Sigmoid colon (tissue), 7 donors: ENCODE data around the gene PLXNA4. TPM values are rescaled to one million over a fixed set of nuclear protein-coding genes. Genes with fewer than 3 reads are reported as not detected.
A peak's percentile ranks its signal among the peaks of the same experiment; 100 is the strongest.

Experiments
- DNase-seq: peaks from one replicate; pipeline ENCODE4 v3.0.0-alpha.2; 2019
- H3K27ac ChIP-seq, 4 donors: fragments of 200-600 bp; sonication (generic); one replicate each; pipeline ENCODE4 v1.5.1; 2016 to 2019; ENCODE audit warnings: mild to moderate bottlenecking in 1 of 4
- H3K27me3 ChIP-seq, 3 donors: fragments of 200-600 bp; sonication (generic); one replicate each; pipeline ENCODE4 v1.5.1; 2019; ENCODE audit warnings: mild to moderate bottlenecking in 1 of 3
- H3K36me3 ChIP-seq, 4 donors: fragments of 200-600 bp; sonication (generic); one replicate each; pipeline ENCODE4 v1.5.1; 2016 to 2019
- H3K4me1 ChIP-seq, 4 donors: fragments of 200-600 bp; sonication (generic); one replicate each; pipeline ENCODE4 v1.5.1; 2017 to 2019
- H3K4me3 ChIP-seq, 4 donors: fragments of 200-600 bp; sonication (generic); one replicate each; pipeline ENCODE4 v1.5.1; 2017 to 2019; ENCODE audit warnings: mild to moderate bottlenecking in 2 of 4, moderate library complexity in 1 of 4
- H3K9me3 ChIP-seq, 4 donors: fragments of 200-600 bp in 3 of 4; sonication (generic) in 3 of 4; one replicate each; pipeline versions ENCODE4 v1.5.1 to v1.6.1; 2013 to 2019
- EP300 ChIP-seq, 4 donors: sonication (generic); formaldehyde crosslinking; IDR thresholded peaks; one replicate each; pipeline ENCODE4 v1.6.1; 2017; ENCODE audit warnings: antibody characterized with exemption in 4 of 4
- POLR2A ChIP-seq, 2 donors: fragments of 450-650 bp; IDR thresholded peaks; one replicate each; pipeline ENCODE4 v1.6.1; 2016; ENCODE audit warnings: antibody characterized with exemption in 2 of 2, mild to moderate bottlenecking in 2 of 2, moderate library complexity in 2 of 2
- POLR2AphosphoS5 ChIP-seq, 4 donors: sonication (generic); formaldehyde crosslinking; IDR thresholded peaks; one replicate each; pipeline ENCODE4 v1.6.1; 2017; ENCODE audit warnings: antibody characterized with exemption in 4 of 4
- WGBS, 2 donors: extraction: QIAGEN DNeasy Blood & Tissue Kit; methylation state at CpG; one replicate each; pipeline ENCODE4 v1.1.7; 2013; 5-methylcytosine and 5-hydroxymethylcytosine counted together
- intact Hi-C: fragments of 100-400 bp; cut with DNase I; formaldehyde crosslinking; loops from one replicate; pipeline ENCODE4 v1.15.1; 2023
- polyA plus RNA-seq, 3 donors: library from polyadenylated mRNA; stranded (reverse); fragments of 200-250 nt; gene quantifications; one replicate each; pipeline ENCODE4 v1.2.3, GENCODE V29; 2013
- total RNA-seq, 4 donors: library from RNA; depleted of rRNA; stranded (reverse); fragments of >200 nt; gene quantifications; one replicate each; pipeline ENCODE4 v1.1.0, GENCODE V29; 2016
- TF ChIP-seq, protein P1 (sequence below), 4 experiments: fragments of 450-650 bp in 3 of 4; fragments of 200-600 bp in 1 of 4; IDR thresholded peaks; one replicate each; pipeline ENCODE4 v1.5.1; 2016 to 2019; ENCODE audit warnings: antibody characterized with exemption in 4 of 4, mild to moderate bottlenecking in 3 of 4, moderate library complexity in 2 of 4
- donor health status: healthy with polysubstance abuse.
- donor health status: Bipolar disorder and iron deficiency.
- donor health status: healthy.

The PLXNA4 gene
- total and polyA plus RNA-seq, 7 donors, result under 0.01 to 10.5 (median 3.7) TPM; not detected in 1

GRCh38 chr7:132424821-132425724 lies 151.2 kb downstream of the PLXNA4 start:
- Histone ChIP-seq H3K27me3 (no peaks in the 10 kb centered on the region), H3K27ac (no peak overlapping the region), H3K4me3 (no peak overlapping the region), H3K36me3 (no peaks in the 10 kb centered on the region), H3K4me1 (peaks cover 0 to 8% (median 3%) of the 10 kb centered on the region in 4 donors), H3K9me3 (no peaks in the 10 kb centered on the region)
- DNase-seq, result no peak
- WGBS, 2 donors, result 71 to 79% methylated on average over 15 of the region's 15 CpGs
- intact Hi-C loops, result no loop called here
- no peak for TF ChIP-seq EP300 (IDR thresholded peaks at IDR 0.05)
- TF ChIP-seq, protein P1, sequence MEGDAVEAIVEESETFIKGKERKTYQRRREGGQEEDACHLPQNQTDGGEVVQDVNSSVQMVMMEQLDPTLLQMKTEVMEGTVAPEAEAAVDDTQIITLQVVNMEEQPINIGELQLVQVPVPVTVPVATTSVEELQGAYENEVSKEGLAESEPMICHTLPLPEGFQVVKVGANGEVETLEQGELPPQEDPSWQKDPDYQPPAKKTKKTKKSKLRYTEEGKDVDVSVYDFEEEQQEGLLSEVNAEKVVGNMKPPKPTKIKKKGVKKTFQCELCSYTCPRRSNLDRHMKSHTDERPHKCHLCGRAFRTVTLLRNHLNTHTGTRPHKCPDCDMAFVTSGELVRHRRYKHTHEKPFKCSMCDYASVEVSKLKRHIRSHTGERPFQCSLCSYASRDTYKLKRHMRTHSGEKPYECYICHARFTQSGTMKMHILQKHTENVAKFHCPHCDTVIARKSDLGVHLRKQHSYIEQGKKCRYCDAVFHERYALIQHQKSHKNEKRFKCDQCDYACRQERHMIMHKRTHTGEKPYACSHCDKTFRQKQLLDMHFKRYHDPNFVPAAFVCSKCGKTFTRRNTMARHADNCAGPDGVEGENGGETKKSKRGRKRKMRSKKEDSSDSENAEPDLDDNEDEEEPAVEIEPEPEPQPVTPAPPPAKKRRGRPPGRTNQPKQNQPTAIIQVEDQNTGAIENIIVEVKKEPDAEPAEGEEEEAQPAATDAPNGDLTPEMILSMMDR (IDR thresholded peaks at IDR 0.05), result no peak

DNA sequence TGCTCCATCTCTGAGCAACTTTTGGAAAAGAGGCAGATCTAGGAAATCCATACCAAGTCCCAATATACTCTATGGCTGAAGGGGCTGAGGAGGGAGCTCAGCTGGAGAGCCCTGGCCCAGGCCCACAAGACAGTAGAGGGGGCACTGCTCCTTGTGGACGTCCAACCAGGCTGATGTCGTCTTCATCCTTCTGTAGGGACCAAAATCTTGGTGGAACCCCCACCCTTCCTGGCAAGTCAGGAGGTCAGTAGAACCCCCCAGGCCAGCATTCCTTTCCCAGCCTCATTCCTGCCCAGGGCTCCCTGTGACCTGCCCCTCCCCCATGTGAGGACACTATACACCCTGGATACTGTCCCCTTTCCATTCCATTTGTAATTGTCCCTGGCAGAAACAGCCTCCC lies 152.0 kb downstream of the PLXNA4 start:
- 90 to 93% methylated on average over 2 of the region's 2 CpGs for WGBS, 2 donors
- peaks cover 0 to 8% (median 3%) of the 10 kb centered on the region in 4 donors for H3K4me1 ChIP-seq

DNA sequence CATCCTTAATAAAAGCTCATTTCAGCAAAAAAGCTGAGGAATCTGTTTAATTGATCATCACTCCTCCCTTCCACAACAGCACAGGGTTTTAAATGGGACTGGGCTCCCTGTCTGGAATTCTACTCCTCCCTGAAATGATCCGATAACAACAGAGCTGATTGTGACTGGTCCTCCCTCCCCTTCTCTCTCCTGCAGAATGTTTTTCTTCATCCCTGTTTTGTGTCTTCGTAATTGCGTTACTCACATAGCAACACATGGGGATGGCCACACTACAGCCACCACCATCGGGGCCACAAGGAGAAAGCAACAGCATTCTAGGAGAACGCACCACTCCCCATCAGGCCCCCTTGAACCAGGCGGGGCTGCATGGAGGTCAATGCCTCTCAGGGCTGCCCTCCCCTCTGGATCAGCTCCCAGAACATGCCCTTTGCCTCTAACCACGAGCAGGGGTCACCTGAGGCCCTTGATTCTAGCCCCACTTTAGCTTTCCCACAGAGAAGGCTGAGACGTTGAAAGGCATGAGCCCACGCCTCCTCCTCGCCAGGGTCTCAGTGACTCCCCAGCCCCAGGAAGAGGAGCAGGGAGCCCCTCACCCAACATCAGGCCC lies 152.6 kb downstream of the PLXNA4 start:
- 77 to 87% methylated on average over 10 of the region's 10 CpGs for WGBS, 2 donors
- intact Hi-C loops, result no loop called here
- no peaks in the 10 kb centered on the region for H3K9me3 ChIP-seq

More for the DNA sequence above, 152.0 kb downstream of the PLXNA4 start:
- intact Hi-C loops, result no loop called here
- TF ChIP-seq POLR2AphosphoS5 (IDR thresholded peaks at IDR 0.05), result no peak
- TF ChIP-seq POLR2A (IDR thresholded peaks at IDR 0.05), result no peak
- TF ChIP-seq EP300 (IDR thresholded peaks at IDR 0.05), result no peak
- TF ChIP-seq, protein P1 (IDR thresholded peaks at IDR 0.05), result no peak
- Histone ChIP-seq H3K4me3 (no peak overlapping the region), H3K27me3 (no peaks in the 10 kb centered on the region), H3K27ac (peak overlapping the region in 2 of 4 donors; percentile 23 to 25), H3K36me3 (no peaks in the 10 kb centered on the region), H3K9me3 (no peaks in the 10 kb centered on the region)
- DNase-seq, result no peak

GRCh38 chr7:132422502-132423111 lies 153.7 kb downstream of the PLXNA4 start:
- Histone ChIP-seq H3K4me3 (no peak overlapping the region), H3K36me3 (no peaks in the 10 kb centered on the region), H3K27me3 (no peaks in the 10 kb centered on the region), H3K27ac (peak overlapping the region in 3 of 4 donors; percentile 5 to 37 (median 26)), H3K4me1 (peaks cover 0 to 12% (median 3%) of the 10 kb centered on the region in 4 donors), H3K9me3 (no peaks in the 10 kb centered on the region)
- intact Hi-C loops, result no loop called here
- 79 to 83% methylated on average over 12 of the region's 12 CpGs for WGBS, 2 donors
- TF ChIP-seq EP300 (IDR thresholded peaks at IDR 0.05) (no peak), POLR2A (IDR thresholded peaks at IDR 0.05) (no peak), POLR2AphosphoS5 (IDR thresholded peaks at IDR 0.05) (no peak)
- TF ChIP-seq, protein P1 (IDR thresholded peaks at IDR 0.05), result no peak
- DNase-seq, result no peak

More for the DNA sequence above, 152.6 kb downstream of the PLXNA4 start:
- Histone ChIP-seq H3K27me3 (no peaks in the 10 kb centered on the region), H3K4me3 (no peak overlapping the region), H3K36me3 (no peaks in the 10 kb centered on the region), H3K27ac (peak overlapping the region in 2 of 4 donors; percentile 25 to 37), H3K4me1 (peaks cover 0 to 12% (median 3%) of the 10 kb centered on the region in 4 donors)
- TF ChIP-seq POLR2A (IDR thresholded peaks at IDR 0.05), result no peak
- TF ChIP-seq EP300 (IDR thresholded peaks at IDR 0.05), result no peak
- TF ChIP-seq, protein P1 (IDR thresholded peaks at IDR 0.05), result no peak
- TF ChIP-seq POLR2AphosphoS5 (IDR thresholded peaks at IDR 0.05), result no peak
- DNase-seq, result no peak
